ENCODE results near the gene PAPSS2.

The PAPSS2 gene

DNA sequence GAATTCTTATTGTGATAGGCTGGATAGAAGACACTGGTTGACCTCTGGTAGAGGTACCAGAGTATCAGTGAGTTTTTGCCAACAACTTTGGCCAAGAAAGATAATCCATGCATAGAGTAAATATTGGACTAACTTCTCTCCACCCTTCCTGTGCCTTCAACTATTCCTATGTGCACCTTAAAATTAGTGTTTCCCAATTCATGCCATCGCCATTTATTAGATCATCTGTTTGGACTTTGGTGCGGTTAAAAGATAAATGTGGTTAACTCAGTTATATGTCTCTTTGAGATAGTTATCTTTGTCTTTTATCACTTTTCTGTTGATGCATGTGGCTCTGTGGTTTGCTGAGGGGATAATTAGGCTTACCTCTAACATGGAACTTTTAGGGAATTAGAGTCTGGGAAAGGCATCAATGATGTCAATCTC lies 4.6 kb downstream of the PAPSS2 start:
- no peak overlapping the region for H3K18ac ChIP-seq (ENCODE audit: low read length)
- no peak overlapping the region for H3K9ac ChIP-seq (ENCODE audit: low read length)
- H2BK5ac ChIP-seq (ENCODE audit: low read depth, low read length, poor library complexity): no peak overlapping the region
- no peak overlapping the region for H2AFZ ChIP-seq (ENCODE audit: insufficient read depth, low read length, poor library complexity)
- H2AK5ac ChIP-seq (ENCODE audit: low read length): no peak overlapping the region
- peaks cover 2% of the 10 kb centered on the region for H3K79me2 ChIP-seq (ENCODE audit: control insufficient read depth, insufficient read depth, low read length, poor library complexity)
- H3K23ac ChIP-seq (ENCODE audit: low read length): no peak overlapping the region
- no peak overlapping the region for H4K91ac ChIP-seq (ENCODE audit: low read depth, low read length)
- H3K36me3 ChIP-seq (ENCODE audit: control insufficient read depth in 1 of 2, insufficient read depth in 2 of 2, low read length in 2 of 2): no peaks in the 10 kb centered on the region
- no peak overlapping the region for H3K27ac ChIP-seq (ENCODE audit: low read depth, low read length)
- no peaks in the 10 kb centered on the region for H3K9me3 ChIP-seq (ENCODE audit: insufficient read depth, low read depth, low read length)
- no peak overlapping the region for H4K12ac ChIP-seq (ENCODE audit: low read depth, low read length)
- H3K4me2 ChIP-seq (ENCODE audit: low read length): no peak overlapping the region
- no peak for DNase-seq
- no peak overlapping the region for H2BK12ac ChIP-seq (ENCODE audit: low read length)
- no CpG with 5 or more reads among the region's 2 CpGs for WGBS (ENCODE audit: extremely low coverage, insufficient coverage, insufficient read length)
- no peak overlapping the region for H3K4ac ChIP-seq (ENCODE audit: low read depth, low read length)
- H2BK120ac ChIP-seq (ENCODE audit: insufficient read depth, low read length, poor library complexity): no peak overlapping the region
- H3K27me3 ChIP-seq (ENCODE audit: insufficient read depth, low read length): peaks cover 9% of the 10 kb centered on the region
- peaks cover 0 to 6% of the 10 kb centered on the region in 2 experiments for H3K4me1 ChIP-seq (ENCODE audit: control insufficient read depth in 1 of 2, insufficient read depth in 2 of 2, low read length in 2 of 2)
- peaks cover 5% of the 10 kb centered on the region for H3K79me1 ChIP-seq (ENCODE audit: low read length)
- H3K4me3 ChIP-seq (ENCODE audit: low read depth, low read length): no peak overlapping the region
- no peak overlapping the region for H3K14ac ChIP-seq (ENCODE audit: low read length)
- no peak overlapping the region for H4K8ac ChIP-seq (ENCODE audit: low read depth, low read length)

DNA sequence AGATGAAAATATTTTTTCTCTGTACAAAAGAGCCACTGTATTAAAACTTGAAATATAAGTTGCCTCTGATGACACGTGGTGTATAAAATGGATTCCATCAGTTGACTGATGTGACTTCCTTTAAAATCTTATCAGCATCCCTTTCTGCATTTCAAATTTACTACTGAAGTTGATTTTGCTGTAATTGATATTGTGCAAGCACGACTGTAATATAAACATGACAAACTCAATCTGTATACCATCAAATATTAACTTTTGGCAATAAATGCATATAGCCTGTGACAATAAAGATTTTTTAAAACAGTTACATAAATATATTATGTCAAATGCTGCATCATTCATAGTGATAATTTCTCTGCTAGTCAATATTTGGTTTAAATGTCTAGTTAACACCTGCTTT lies 7.8 kb downstream of the PAPSS2 start:
- Histone ChIP-seq H3K27me3 (ENCODE audit: insufficient read depth, low read length) (no peaks in the 10 kb centered on the region), H3K36me3 (ENCODE audit: control insufficient read depth in 1 of 2, insufficient read depth in 2 of 2, low read length in 2 of 2) (no peaks in the 10 kb centered on the region), H2AK5ac (ENCODE audit: low read length) (no peak overlapping the region)

DNA sequence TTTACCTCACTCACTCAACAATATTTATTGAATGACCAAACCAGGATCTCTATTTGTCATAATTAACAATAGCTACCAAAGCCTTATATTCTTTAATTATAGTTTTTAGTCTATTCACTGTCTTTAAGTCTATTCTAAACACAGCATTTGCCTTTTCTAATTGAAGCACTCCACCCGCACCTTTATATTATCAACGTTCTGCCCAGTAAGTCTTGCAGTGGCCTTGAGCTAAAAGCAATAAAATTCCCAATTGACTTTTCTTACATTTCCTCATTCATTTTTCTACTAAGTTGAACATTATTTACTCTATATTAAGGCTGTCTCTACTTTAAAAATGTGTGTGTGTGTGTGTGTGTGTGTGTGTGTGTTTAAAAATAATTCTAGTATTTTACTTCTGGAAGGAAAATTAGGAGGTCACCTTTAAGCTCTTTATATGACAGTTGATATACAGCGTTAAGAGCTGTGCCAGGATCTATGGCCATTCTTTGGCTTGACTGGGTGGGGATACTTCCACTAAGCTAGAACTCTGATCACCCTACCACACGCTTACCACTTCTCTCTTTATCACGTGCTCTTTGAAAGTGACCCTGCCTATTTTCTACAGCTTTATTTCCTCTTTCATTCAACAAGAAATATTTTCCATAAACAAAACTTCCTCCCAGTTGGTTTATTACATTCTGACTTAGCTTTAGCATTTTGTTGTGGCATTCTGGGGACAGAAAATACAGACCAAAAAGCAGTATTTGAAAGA lies 8.8 kb downstream of the PAPSS2 start:
- Histone ChIP-seq H3K14ac (ENCODE audit: low read length) (no peak overlapping the region), H2AFZ (ENCODE audit: insufficient read depth, low read length, poor library complexity) (no peak overlapping the region), H2BK5ac (ENCODE audit: low read depth, low read length, poor library complexity) (no peak overlapping the region), H3K18ac (ENCODE audit: low read length) (no peak overlapping the region), H3K23ac (ENCODE audit: low read length) (no peak overlapping the region), H3K36me3 (ENCODE audit: control insufficient read depth in 1 of 2, insufficient read depth in 2 of 2, low read length in 2 of 2) (no peaks in the 10 kb centered on the region), H3K9ac (ENCODE audit: low read length) (no peak overlapping the region), H2AK5ac (ENCODE audit: low read length) (no peak overlapping the region), H3K27ac (ENCODE audit: low read depth, low read length) (no peak overlapping the region), H4K12ac (ENCODE audit: low read depth, low read length) (no peak overlapping the region), H3K79me2 (ENCODE audit: control insufficient read depth, insufficient read depth, low read length, poor library complexity) (no peaks in the 10 kb centered on the region), H3K4me2 (ENCODE audit: low read length) (no peak overlapping the region), H3K9me3 (ENCODE audit: insufficient read depth, low read depth, low read length) (no peaks in the 10 kb centered on the region), H3K4me1 (ENCODE audit: control insufficient read depth in 1 of 2, insufficient read depth in 2 of 2, low read length in 2 of 2) (no peaks in the 10 kb centered on the region), H2BK12ac (ENCODE audit: low read length) (no peak overlapping the region), H3K4me3 (ENCODE audit: low read depth, low read length) (no peak overlapping the region), H3K27me3 (ENCODE audit: insufficient read depth, low read length) (no peaks in the 10 kb centered on the region), H3K4ac (ENCODE audit: low read depth, low read length) (no peak overlapping the region), H4K8ac (ENCODE audit: low read depth, low read length) (no peak overlapping the region), H4K91ac (ENCODE audit: low read depth, low read length) (no peak overlapping the region), H3K79me1 (ENCODE audit: low read length) (no peaks in the 10 kb centered on the region), H2BK120ac (ENCODE audit: insufficient read depth, low read length, poor library complexity) (no peak overlapping the region)
- WGBS (ENCODE audit: extremely low coverage, insufficient coverage, insufficient read length): no CpG with 5 or more reads among the region's 5 CpGs
- DNase-seq: no peak

More for the DNA sequence above, 7.8 kb downstream of the PAPSS2 start:
- Histone ChIP-seq H3K18ac (ENCODE audit: low read length) (no peak overlapping the region), H4K91ac (ENCODE audit: low read depth, low read length) (no peak overlapping the region), H3K14ac (ENCODE audit: low read length) (no peak overlapping the region), H2BK5ac (ENCODE audit: low read depth, low read length, poor library complexity) (no peak overlapping the region), H2BK120ac (ENCODE audit: insufficient read depth, low read length, poor library complexity) (no peak overlapping the region), H3K79me1 (ENCODE audit: low read length) (no peaks in the 10 kb centered on the region), H3K27ac (ENCODE audit: low read depth, low read length) (no peak overlapping the region), H3K9ac (ENCODE audit: low read length) (no peak overlapping the region), H3K9me3 (ENCODE audit: insufficient read depth, low read depth, low read length) (no peaks in the 10 kb centered on the region), H3K4me3 (ENCODE audit: low read depth, low read length) (no peak overlapping the region), H4K12ac (ENCODE audit: low read depth, low read length) (no peak overlapping the region), H3K4me1 (ENCODE audit: control insufficient read depth in 1 of 2, insufficient read depth in 2 of 2, low read length in 2 of 2) (no peaks in the 10 kb centered on the region), H4K8ac (ENCODE audit: low read depth, low read length) (no peak overlapping the region), H3K4me2 (ENCODE audit: low read length) (no peak overlapping the region), H2BK12ac (ENCODE audit: low read length) (no peak overlapping the region), H3K79me2 (ENCODE audit: control insufficient read depth, insufficient read depth, low read length, poor library complexity) (no peaks in the 10 kb centered on the region), H3K23ac (ENCODE audit: low read length) (no peak overlapping the region), H2AFZ (ENCODE audit: insufficient read depth, low read length, poor library complexity) (no peak overlapping the region), H3K4ac (ENCODE audit: low read depth, low read length) (no peak overlapping the region)
- no CpG with 5 or more reads among the region's 2 CpGs for WGBS (ENCODE audit: extremely low coverage, insufficient coverage, insufficient read length)
- no peak for DNase-seq

DNA sequence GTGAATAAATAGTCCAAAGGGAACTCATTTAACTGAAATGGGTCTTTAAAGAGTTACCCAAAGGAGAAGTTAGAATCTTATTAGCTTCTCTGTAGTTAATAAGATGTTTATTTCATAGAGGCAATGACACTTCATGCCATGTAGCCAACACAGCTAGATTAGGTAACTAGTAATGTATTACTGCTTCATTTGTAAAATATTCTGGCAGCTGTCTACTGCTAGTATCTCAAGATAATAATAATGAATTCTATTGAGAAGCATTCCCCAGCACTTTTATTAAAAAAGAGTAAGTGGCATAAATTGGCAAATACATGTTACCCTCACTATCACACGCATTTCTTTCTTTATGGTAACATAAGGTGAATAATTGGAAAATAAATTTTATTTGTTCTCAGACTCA lies 10.1 kb downstream of the PAPSS2 start:
- WGBS (ENCODE audit: extremely low coverage, insufficient coverage, insufficient read length): no CpG with 5 or more reads among the region's 1 CpG
- no peak overlapping the region for H2BK12ac ChIP-seq (ENCODE audit: low read length)

More for the DNA sequence above, 10.1 kb downstream of the PAPSS2 start:
- Histone ChIP-seq H2AK5ac (ENCODE audit: low read length) (no peak overlapping the region), H3K36me3 (ENCODE audit: control insufficient read depth in 1 of 2, insufficient read depth in 2 of 2, low read length in 2 of 2) (no peaks in the 10 kb centered on the region), H3K9me3 (ENCODE audit: insufficient read depth, low read depth, low read length) (no peaks in the 10 kb centered on the region), H3K23ac (ENCODE audit: low read length) (no peak overlapping the region), H2AFZ (ENCODE audit: insufficient read depth, low read length, poor library complexity) (no peak overlapping the region), H2BK5ac (ENCODE audit: low read depth, low read length, poor library complexity) (no peak overlapping the region), H4K8ac (ENCODE audit: low read depth, low read length) (no peak overlapping the region), H3K18ac (ENCODE audit: low read length) (no peak overlapping the region), H3K9ac (ENCODE audit: low read length) (no peak overlapping the region), H3K79me1 (ENCODE audit: low read length) (no peaks in the 10 kb centered on the region), H4K91ac (ENCODE audit: low read depth, low read length) (no peak overlapping the region), H3K4me2 (ENCODE audit: low read length) (no peak overlapping the region), H3K4me3 (ENCODE audit: low read depth, low read length) (no peak overlapping the region), H2BK120ac (ENCODE audit: insufficient read depth, low read length, poor library complexity) (no peak overlapping the region), H3K27ac (ENCODE audit: low read depth, low read length) (no peak overlapping the region), H3K4me1 (ENCODE audit: control insufficient read depth in 1 of 2, insufficient read depth in 2 of 2, low read length in 2 of 2) (no peaks in the 10 kb centered on the region), H3K14ac (ENCODE audit: low read length) (no peak overlapping the region), H3K27me3 (ENCODE audit: insufficient read depth, low read length) (no peaks in the 10 kb centered on the region), H4K12ac (ENCODE audit: low read depth, low read length) (no peak overlapping the region), H3K4ac (ENCODE audit: low read depth, low read length) (no peak overlapping the region), H3K79me2 (ENCODE audit: control insufficient read depth, insufficient read depth, low read length, poor library complexity) (no peaks in the 10 kb centered on the region)
- DNase-seq: no peak

Measured in trophoblast cell (in vitro differentiated cells and primary cell).